A673 (cell line): ENCODE data around the gene RNF44.

Experiments
- CTCF ChIP-seq: fragments of 300-800, 200-600 bp; sonication (generic); conservative IDR thresholded peaks from 2 replicates; pipeline ENCODE4 v1.5.1; 2017; ENCODE audit warnings: low read depth, mild to moderate bottlenecking, antibody characterized with exemption, low read length, moderate library complexity, mixed read lengths
- EZH2 ChIP-seq: fragments of 200-600 bp; sonication (generic); IDR thresholded peaks from 2 replicates; pipeline ENCODE4 v1.6.1; 2017; ENCODE audit warnings: borderline replicate concordance, low read depth, mild to moderate bottlenecking, mixed read lengths, antibody characterized with exemption, low read length; ENCODE audit not compliant: poor library complexity, severe bottlenecking

GRCh38 chr5:176530983-176531901 is 6.0 kb downstream of the RNF44 start:
- no peak for TF ChIP-seq CTCF
- no peak for TF ChIP-seq EZH2
